ENCODE results near the gene NT5M.
"Not testable (repeated sequence)": the region's sequence is repeated elsewhere in the genome, so short reads cannot be mapped to it uniquely, and the experiment has no call there.

NT5M gene

GRCh38 chr17:17301659-17302058 lies 1.5 kb upstream of the NT5M start:
- DNase-seq (ENCODE audit: low read depth) = not testable (repeated sequence)

- no peak for DNase-seq (ENCODE audit: low read depth)
Observed at GRCh38 chr17:17303847-17304490, 796 bp downstream of the NT5M start.

- DNase-seq (ENCODE audit: low read depth) = no peak
Observed at GRCh38 chr17:17304521-17304985, 1.4 kb downstream of the NT5M start.

- DNase-seq (ENCODE audit: low read depth) = no peak
Observed at GRCh38 chr17:17305281-17305801, 2.2 kb downstream of the NT5M start.

DNA sequence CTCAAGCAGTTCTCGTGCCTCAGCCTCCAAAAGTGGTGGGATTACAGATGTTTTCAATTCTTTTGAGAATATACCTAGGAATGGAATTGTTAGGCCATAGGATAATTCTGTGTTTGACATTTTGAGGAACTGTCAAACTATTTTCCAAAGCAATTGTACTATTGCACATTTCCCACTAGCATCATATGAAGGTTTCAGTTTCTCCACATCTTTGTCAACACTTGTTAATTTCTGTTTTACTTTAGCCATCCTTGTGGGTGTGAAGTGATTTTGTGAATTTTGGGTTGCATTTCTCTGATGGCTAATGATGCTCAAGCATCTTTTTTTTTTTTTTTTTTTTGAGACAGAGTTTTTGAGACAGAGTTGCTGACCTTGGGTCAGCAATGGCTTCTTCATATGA lies 6.2 kb downstream of the NT5M start:
- no peak for DNase-seq (ENCODE audit: low read depth)

GRCh38 chr17:17313350-17313991 lies 10.3 kb downstream of the NT5M start:
- peak; percentile 64 for DNase-seq (ENCODE audit: low read depth)

- no peak for DNase-seq (ENCODE audit: low read depth)
Observed at GRCh38 chr17:17314501-17315071, 11.4 kb downstream of the NT5M start.

- DNase-seq (ENCODE audit: low read depth) = no peak
Observed at GRCh38 chr17:17315142-17315821, 12.1 kb downstream of the NT5M start.

- DNase-seq (ENCODE audit: low read depth) = no peak
Observed at GRCh38 chr17:17320188-17320910, 17.2 kb downstream of the NT5M start.

GRCh38 chr17:17320911-17321220 lies 17.7 kb downstream of the NT5M start:
- DNase-seq (ENCODE audit: low read depth) = no peak

- no peak for DNase-seq (ENCODE audit: low read depth)
Observed at GRCh38 chr17:17321356-17322025, 18.3 kb downstream of the NT5M start.

GRCh38 chr17:17322516-17323510 lies 19.6 kb downstream of the NT5M start:
- no peak for DNase-seq (ENCODE audit: low read depth)

DNA sequence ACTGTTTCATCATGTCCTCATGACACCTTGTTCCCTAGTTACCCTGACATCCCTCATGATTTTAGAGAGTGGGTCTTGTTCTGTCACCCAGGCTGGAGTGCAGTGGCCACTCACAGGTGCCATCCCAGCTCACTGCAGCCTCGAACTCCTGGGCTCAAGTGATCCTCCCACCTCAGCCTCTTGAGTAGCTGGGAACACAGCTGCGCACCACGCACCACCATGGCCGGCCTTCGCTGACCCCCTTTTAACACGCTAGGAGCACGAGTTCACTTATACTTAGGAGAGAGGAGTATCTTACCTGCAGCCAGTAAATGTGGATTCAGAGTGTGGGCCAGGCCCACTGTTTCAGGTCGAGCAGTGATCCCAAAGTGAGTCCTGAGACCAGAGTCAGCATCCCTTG lies 21.4 kb downstream of the NT5M start:
- DNase-seq (ENCODE audit: low read depth) = no peak

DNA sequence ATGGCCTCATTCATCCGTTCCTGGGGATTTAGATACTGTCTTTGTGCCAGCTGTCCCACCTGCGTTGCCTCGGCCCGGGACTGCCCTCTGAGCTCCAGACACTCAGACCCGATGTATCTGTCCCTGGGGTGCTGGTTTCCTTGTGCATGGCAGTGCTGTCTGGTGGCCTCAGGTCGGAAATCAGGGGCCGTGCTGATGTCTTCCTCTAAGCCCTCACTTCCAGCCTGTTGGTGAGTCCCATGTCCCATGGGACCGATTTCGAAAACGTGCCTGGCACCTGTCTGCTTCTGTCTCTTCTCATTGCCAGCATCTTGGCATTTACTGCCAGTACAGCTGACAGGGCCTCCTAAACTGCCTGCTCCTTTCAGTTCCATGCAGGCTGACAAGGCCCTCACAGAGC lies 22.1 kb downstream of the NT5M start:
- no peak for DNase-seq (ENCODE audit: low read depth)

DNA sequence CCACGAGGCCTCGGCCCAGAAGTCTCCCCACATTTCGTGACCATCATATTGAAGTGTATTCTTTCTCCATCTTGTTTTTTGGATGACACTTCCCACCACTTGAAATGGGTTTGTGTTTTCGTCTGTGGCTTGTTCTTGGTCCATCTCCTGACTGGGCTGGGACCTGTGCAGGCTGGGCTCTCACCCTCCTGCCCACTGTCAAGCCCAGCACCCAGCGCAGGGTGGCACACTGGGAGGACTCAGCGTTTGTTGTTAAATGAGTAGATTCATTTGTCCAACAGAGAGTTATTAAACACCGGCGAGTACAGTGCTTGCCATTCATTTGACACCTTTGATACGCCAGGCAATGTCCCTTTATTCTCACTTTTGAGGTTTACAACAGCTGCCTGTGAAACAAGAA lies 22.6 kb downstream of the NT5M start:
- DNase-seq (ENCODE audit: low read depth) = no peak

- DNase-seq (ENCODE audit: low read depth) = no peak
Observed at GRCh38 chr17:17326275-17326875, 23.2 kb downstream of the NT5M start.

GRCh38 chr17:17328251-17328650 lies 25.1 kb downstream of the NT5M start:
- no peak for DNase-seq (ENCODE audit: low read depth)

DNA sequence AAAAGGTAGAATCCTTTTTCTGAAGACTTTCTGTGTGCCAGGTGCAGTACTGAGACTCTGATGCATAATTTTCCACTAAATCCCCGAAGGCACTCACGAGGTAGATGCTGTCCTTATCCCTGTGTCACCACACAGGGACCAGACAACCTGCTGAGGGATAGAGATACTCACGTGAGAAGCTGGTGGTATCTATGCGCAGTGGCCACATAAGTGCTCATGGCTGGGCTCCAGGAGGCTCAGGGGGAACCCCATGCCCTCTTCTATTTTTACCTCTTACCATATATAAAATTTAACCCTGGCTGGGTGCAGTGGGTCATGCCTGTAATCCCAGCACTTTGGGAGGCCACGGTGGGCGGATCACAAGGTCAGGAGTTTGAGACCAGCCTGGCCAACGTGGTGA lies 38.3 kb downstream of the NT5M start:
- DNase-seq (ENCODE audit: low read depth) = no peak

DNA sequence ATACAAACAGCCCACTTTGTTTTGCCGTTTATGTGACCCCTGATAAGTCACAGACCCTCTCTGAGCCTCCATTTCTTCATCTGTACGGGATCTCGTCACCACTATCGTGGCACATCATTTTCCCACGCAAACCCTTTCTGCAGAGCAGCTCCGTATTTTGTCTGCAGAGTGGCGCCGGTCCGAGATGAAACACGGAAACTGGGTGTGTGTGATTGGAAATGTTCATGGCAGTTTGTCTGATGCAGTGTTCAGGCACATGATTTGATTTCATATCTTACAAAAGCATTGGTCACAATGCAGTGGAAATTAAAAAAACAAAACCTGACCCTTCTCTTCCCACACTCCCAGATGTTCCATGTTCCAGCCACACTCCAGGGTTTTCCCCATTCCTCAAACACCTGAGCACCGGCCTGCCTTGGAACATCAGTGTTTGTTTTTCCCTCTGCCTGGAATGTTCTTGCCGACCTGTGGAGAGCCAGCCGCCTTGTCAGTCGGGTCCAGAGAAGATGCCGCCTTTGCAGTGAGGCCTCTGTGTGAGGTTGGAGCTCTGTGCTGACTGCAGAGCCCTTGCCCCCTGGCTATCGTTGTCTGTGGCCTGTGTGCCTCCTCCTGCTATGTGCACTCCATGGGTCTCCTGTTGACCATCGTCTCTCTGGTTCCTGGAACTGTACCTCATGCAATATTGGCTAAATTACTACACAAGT lies 39.2 kb downstream of the NT5M start:
- DNase-seq (ENCODE audit: low read depth) = no peak
